K562 (cell line): ENCODE measurements around the gene TMPO. TPM values are rescaled to one million over a fixed set of nuclear protein-coding genes. Genes with fewer than 3 reads are reported as not detected.
A peak's percentile ranks its signal among the peaks of the same experiment; 100 is the strongest.

Source experiments
- CBFB ChIP-seq: sonication (generic); formaldehyde crosslinking; IDR thresholded peaks from 2 replicates; pipeline ENCODE4 v1.4.0; 2020; ENCODE audit warnings: mild to moderate bottlenecking, missing genetic modification reagents
- FOSL1 ChIP-seq: fragments of 200-800 bp; sonication (Bioruptor generic); conservative IDR thresholded peaks from 2 replicates; pipeline ENCODE4 v1.6.1; 2016; ENCODE audit warnings: missing genetic modification characterization, missing compliant biosample characterization
- GTF2E2 ChIP-seq: fragments of 200-800 bp; sonication (Bioruptor generic); IDR thresholded peaks from 2 replicates; pipeline ENCODE4 v1.6.1; 2016; ENCODE audit warnings: missing genetic modification characterization, missing compliant biosample characterization
- JUN ChIP-seq, 2 experiments: sonication (generic) in 1 of 2; formaldehyde crosslinking in 1 of 2; IDR thresholded peaks; 2 replicates each; pipeline versions ENCODE4 v1.6.1 to v1.8.0; 2012 to 2022; ENCODE audit warnings: borderline replicate concordance in 2 of 2, mild to moderate bottlenecking in 2 of 2, improper control_type of control experiment in 1 of 2, low read depth in 1 of 2, low read length in 1 of 2, missing genetic modification reagents in 1 of 2
- NR1H2 ChIP-seq: sonication (generic); formaldehyde crosslinking; IDR thresholded peaks from 2 replicates; pipeline ENCODE4 v1.4.0; 2020; ENCODE audit warnings: mild to moderate bottlenecking, missing genetic modification reagents
- POLR2G ChIP-seq: fragments of 200-400 bp; formaldehyde crosslinking; IDR thresholded peaks from 2 replicates; pipeline ENCODE4 v1.6.1; 2017; ENCODE audit warnings: low read depth, mild to moderate bottlenecking, antibody characterized with exemption, low read length, moderate library complexity
- YBX1 ChIP-seq: fragments of 450-650 bp; IDR thresholded peaks from 2 replicates; pipeline ENCODE4 v1.7.1; 2016; ENCODE audit warnings: mild to moderate bottlenecking
- ZFP30 ChIP-seq: fragments of 250-450 bp; sonication (Bioruptor Pico); IDR thresholded peaks from 2 replicates; pipeline ENCODE4 v1.8.0; 2022; ENCODE audit warnings: moderate library complexity, mild to moderate bottlenecking, inconsistent platforms, borderline replicate concordance
- ZNF77 ChIP-seq: fragments of 250-450 bp; sonication (Bioruptor Pico); IDR thresholded peaks from 2 replicates; pipeline ENCODE4 v1.5.0; 2020
- polyA plus RNA-seq, 8 experiments: library from polyadenylated mRNA; depleted of rRNA in 4 of 8; stranded (reverse) in 5 of 8; unstranded in 3 of 8; fragments of >200 nt; fragmentation: Nextera tagmentation in 2 of 8; fragmentation: Illumina TruSeq in 1 of 8; extraction: Ambion mirVana in 2 of 8; extraction: Trizol in 1 of 8; gene quantifications; 2 replicates each; pipeline versions ENCODE4 v1.2.1 to v1.2.3, GENCODE V29; 2011 to 2014; ENCODE audit warnings: inconsistent platforms in 1 of 8, missing spikeins in 1 of 8
- total RNA-seq, 7 experiments: library from RNA; depleted of rRNA in 6 of 7; stranded (reverse); fragments of >200 nt in 6 of 7; fragmentation: Illumina TruSeq in 2 of 7; extraction: Trizol in 2 of 7; gene quantifications; 2 replicates each; pipeline versions ENCODE4 v1.2.1 to v1.2.3, GENCODE V29; 2011 to 2021; ENCODE audit warnings: low replicate concordance in 1 of 7
- TF ChIP-seq, protein P1 (sequence below): fragments of 450-650 bp; formaldehyde crosslinking; IDR thresholded peaks from 2 replicates; pipeline ENCODE4 v1.4.0; 2020; ENCODE audit warnings: mild to moderate bottlenecking, moderate library complexity
- TF ChIP-seq, protein P2 (sequence below): sonication (generic); formaldehyde crosslinking; IDR thresholded peaks from 2 replicates; pipeline ENCODE4 v1.8.0; 2022; ENCODE audit warnings: mild to moderate bottlenecking, missing genetic modification reagents, borderline replicate concordance
- TF ChIP-seq, protein P3 (sequence below), 2 experiments: fragments of 450-650 bp in 1 of 2; sonication (generic) in 1 of 2; formaldehyde crosslinking; conservative IDR thresholded peaks; 2 replicates each; pipeline versions ENCODE4 v1.4.0 to v1.8.1; 2020 to 2022; ENCODE audit warnings: mild to moderate bottlenecking in 1 of 2, missing genetic modification reagents in 1 of 2
- TF ChIP-seq, protein P4 (sequence below): sonication (generic); formaldehyde crosslinking; IDR thresholded peaks from 2 replicates; pipeline ENCODE4 v1.8.1; 2022; ENCODE audit warnings: missing genetic modification reagents
- TF ChIP-seq, protein P5 (sequence below): fragments of 450-650 bp; formaldehyde crosslinking; IDR thresholded peaks from 2 replicates; pipeline ENCODE4 v1.4.0; 2020; ENCODE audit warnings: mild to moderate bottlenecking
- TF ChIP-seq, protein P6 (sequence below): fragments of 250-450 bp; sonication (Bioruptor Pico); IDR thresholded peaks from 2 replicates; pipeline ENCODE4 v1.5.0; 2021
- TF ChIP-seq, protein P7 (sequence below): sonication (generic); formaldehyde crosslinking; IDR thresholded peaks from 2 replicates; pipeline ENCODE4 v1.8.0; 2022; ENCODE audit warnings: missing genetic modification reagents, mild to moderate bottlenecking, moderate library complexity, borderline replicate concordance

TMPO gene
- total and polyA plus RNA-seq, 9 of the 15 experiments (the other 6 are each of a cell fraction or from before 2014, with no cell fraction given), result 62.1 to 263 (median 182) TPM

DNA sequence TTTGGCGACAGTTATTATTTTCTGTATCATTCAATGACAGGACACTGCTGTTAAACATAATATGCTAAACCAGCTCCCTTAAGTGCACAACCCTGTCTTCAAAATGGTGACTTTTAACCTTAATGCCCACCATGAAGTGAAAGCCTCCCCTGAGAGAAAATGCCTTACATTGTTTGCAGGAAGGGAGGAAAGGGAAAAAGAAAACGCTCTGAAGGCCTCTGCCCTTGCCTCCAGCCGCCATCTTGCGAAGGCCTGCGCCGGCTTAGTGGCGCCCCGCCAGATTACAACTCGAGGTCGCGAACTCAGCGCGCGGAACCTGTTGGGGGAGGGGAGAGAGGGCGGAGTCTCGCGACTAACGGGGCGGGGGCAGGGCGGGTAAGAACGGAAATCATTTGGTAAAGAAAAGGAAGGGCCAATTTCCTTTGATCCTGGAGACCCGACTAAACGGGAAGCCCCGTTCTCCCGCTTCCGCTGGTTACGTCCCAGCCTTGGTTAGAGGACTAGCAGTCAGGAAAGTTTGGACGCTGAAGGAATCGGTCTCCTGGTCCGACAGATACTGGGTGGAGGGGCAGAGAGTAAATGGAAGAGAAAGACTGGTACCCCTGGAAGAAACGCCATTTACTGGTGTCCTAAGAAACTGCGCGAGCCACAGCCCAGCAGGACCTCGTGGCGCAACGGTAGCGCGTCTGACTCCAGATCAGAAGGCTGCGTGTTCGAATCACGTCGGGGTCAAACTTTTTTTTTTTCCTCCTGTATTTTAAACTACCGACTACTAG is 11.6 kb upstream of the TMPO start (continued):
- TF ChIP-seq, protein P1, sequence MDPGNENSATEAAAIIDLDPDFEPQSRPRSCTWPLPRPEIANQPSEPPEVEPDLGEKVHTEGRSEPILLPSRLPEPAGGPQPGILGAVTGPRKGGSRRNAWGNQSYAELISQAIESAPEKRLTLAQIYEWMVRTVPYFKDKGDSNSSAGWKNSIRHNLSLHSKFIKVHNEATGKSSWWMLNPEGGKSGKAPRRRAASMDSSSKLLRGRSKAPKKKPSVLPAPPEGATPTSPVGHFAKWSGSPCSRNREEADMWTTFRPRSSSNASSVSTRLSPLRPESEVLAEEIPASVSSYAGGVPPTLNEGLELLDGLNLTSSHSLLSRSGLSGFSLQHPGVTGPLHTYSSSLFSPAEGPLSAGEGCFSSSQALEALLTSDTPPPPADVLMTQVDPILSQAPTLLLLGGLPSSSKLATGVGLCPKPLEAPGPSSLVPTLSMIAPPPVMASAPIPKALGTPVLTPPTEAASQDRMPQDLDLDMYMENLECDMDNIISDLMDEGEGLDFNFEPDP, result no peak
- TF ChIP-seq, protein P2, sequence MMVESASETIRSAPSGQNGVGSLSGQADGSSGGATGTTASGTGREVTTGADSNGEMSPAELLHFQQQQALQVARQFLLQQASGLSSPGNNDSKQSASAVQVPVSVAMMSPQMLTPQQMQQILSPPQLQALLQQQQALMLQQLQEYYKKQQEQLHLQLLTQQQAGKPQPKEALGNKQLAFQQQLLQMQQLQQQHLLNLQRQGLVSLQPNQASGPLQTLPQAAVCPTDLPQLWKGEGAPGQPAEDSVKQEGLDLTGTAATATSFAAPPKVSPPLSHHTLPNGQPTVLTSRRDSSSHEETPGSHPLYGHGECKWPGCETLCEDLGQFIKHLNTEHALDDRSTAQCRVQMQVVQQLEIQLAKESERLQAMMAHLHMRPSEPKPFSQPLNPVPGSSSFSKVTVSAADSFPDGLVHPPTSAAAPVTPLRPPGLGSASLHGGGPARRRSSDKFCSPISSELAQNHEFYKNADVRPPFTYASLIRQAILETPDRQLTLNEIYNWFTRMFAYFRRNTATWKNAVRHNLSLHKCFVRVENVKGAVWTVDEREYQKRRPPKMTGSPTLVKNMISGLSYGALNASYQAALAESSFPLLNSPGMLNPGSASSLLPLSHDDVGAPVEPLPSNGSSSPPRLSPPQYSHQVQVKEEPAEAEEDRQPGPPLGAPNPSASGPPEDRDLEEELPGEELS (CRISPR knock-in tag), result no peak
- TF ChIP-seq, protein P3, sequence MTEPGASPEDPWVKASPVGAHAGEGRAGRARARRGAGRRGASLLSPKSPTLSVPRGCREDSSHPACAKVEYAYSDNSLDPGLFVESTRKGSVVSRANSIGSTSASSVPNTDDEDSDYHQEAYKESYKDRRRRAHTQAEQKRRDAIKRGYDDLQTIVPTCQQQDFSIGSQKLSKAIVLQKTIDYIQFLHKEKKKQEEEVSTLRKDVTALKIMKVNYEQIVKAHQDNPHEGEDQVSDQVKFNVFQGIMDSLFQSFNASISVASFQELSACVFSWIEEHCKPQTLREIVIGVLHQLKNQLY (CRISPR knock-in tag; conservative IDR thresholded peaks at IDR 0.05), result no peak
- TF ChIP-seq CBFB (CRISPR knock-in tag) (no peak), POLR2G (peak; percentile 90), GTF2E2 (tag) (peak; percentile 93), JUN (IDR thresholded peaks at IDR 0.05; ENCODE audit: borderline replicate concordance, low read depth, low read length) (peak; percentile 58; the same call in 1 of the 2 replicates), JUN (CRISPR knock-in tag; IDR thresholded peaks at IDR 0.05; ENCODE audit: borderline replicate concordance) (no peak), FOSL1 (tag) (no peak), YBX1 (no peak), ZNF77 (CRISPR knock-in tag) (no peak), ZFP30 (CRISPR knock-in tag) (no peak), NR1H2 (CRISPR knock-in tag) (no peak)
- TF ChIP-seq, protein P4, sequence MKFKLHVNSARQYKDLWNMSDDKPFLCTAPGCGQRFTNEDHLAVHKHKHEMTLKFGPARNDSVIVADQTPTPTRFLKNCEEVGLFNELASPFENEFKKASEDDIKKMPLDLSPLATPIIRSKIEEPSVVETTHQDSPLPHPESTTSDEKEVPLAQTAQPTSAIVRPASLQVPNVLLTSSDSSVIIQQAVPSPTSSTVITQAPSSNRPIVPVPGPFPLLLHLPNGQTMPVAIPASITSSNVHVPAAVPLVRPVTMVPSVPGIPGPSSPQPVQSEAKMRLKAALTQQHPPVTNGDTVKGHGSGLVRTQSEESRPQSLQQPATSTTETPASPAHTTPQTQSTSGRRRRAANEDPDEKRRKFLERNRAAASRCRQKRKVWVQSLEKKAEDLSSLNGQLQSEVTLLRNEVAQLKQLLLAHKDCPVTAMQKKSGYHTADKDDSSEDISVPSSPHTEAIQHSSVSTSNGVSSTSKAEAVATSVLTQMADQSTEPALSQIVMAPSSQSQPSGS, result no peak
- TF ChIP-seq, protein P5, sequence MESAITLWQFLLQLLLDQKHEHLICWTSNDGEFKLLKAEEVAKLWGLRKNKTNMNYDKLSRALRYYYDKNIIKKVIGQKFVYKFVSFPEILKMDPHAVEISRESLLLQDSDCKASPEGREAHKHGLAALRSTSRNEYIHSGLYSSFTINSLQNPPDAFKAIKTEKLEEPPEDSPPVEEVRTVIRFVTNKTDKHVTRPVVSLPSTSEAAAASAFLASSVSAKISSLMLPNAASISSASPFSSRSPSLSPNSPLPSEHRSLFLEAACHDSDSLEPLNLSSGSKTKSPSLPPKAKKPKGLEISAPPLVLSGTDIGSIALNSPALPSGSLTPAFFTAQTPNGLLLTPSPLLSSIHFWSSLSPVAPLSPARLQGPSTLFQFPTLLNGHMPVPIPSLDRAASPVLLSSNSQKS, result no peak
- TF ChIP-seq, protein P6, sequence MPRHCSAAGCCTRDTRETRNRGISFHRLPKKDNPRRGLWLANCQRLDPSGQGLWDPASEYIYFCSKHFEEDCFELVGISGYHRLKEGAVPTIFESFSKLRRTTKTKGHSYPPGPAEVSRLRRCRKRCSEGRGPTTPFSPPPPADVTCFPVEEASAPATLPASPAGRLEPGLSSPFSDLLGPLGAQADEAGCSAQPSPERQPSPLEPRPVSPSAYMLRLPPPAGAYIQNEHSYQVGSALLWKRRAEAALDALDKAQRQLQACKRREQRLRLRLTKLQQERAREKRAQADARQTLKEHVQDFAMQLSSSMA (CRISPR knock-in tag), result no peak
- TF ChIP-seq, protein P7, sequence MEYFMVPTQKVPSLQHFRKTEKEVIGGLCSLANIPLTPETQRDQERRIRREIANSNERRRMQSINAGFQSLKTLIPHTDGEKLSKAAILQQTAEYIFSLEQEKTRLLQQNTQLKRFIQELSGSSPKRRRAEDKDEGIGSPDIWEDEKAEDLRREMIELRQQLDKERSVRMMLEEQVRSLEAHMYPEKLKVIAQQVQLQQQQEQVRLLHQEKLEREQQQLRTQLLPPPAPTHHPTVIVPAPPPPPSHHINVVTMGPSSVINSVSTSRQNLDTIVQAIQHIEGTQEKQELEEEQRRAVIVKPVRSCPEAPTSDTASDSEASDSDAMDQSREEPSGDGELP, result peak; percentile 75; the same call in 1 of the 2 replicates
